Epithelial cell of umbilical artery (primary cell): Measurements from ENCODE around the gene ADRM1. TPM values are rescaled to one million over a fixed set of nuclear protein-coding genes. Genes with fewer than 3 reads are reported as not detected.

ENCODE experiments used
- total RNA-seq: library from RNA; depleted of rRNA; stranded (reverse); fragments of >200 nt; gene quantifications from 2 replicates; pipeline ENCODE4 v1.2.3, GENCODE V29; 2014

The ADRM1 gene
- 149 and 150 TPM in 2 replicates for total RNA-seq

GRCh38 chr20:62302341-62303061, at the start of gene ADRM1:
Gene ADRM1, plus strand, starts transcription at chr20:62302997. Its CDS starts 572 bp downstream, at chr20:62303569.

Other genes starting within 250 kb of the ADRM1 start
- gene TAF4, start 237.1 kb upstream of the ADRM1 start, total RNA-seq, result 2.3 and 3.6 TPM in 2 replicates
- 28.3 and 30.1 TPM in 2 replicates for gene LSM14B, start 180.5 kb upstream of the ADRM1 start, total RNA-seq
- 714 and 749 TPM in 2 replicates for gene PSMA7, start 159.6 kb upstream of the ADRM1 start, total RNA-seq
- 6.7 and 8.8 TPM in 2 replicates for gene SS18L1, start 159.2 kb upstream of the ADRM1 start, total RNA-seq
- gene MTG2, start 120.0 kb upstream of the ADRM1 start, total RNA-seq, result 19.3 and 25.0 TPM in 2 replicates
- gene HRH3, start 82.7 kb upstream of the ADRM1 start, total RNA-seq, result not detected in 2 replicates
- 16.2 and 20.5 TPM in 2 replicates for gene OSBPL2, start 64.5 kb upstream of the ADRM1 start, total RNA-seq
- gene LAMA5, start 64.3 kb downstream of the ADRM1 start, total RNA-seq, result 59.3 and 68.2 TPM in 2 replicates
- 893 and 1,301 TPM in 2 replicates for gene RPS21, start 84.1 kb downstream of the ADRM1 start, total RNA-seq
- 0.97 and 1.2 TPM in 2 replicates for gene CABLES2, start 104.3 kb downstream of the ADRM1 start, total RNA-seq
- gene RBBP8NL, start 124.5 kb downstream of the ADRM1 start, total RNA-seq, result not detected in 2 replicates
- not detected in 2 replicates for gene GATA5, start 173.0 kb downstream of the ADRM1 start, total RNA-seq